ENCODE results near the gene S100A16. TPM values are rescaled to one million over a fixed set of nuclear protein-coding genes. Genes with fewer than 3 reads are reported as not detected.
A peak's percentile ranks its signal among the peaks of the same experiment; 100 is the strongest.

The S100A16 gene
- total RNA-seq, 1 experiment from 2014 or later, result 196 TPM

GRCh38 chr1:153658400-153659174 lies 45.6 kb upstream of the S100A16 start, which contains the start of gene SNAPIN:
SNAPIN (plus strand) TSS chr1:153658703; CDS start chr1:153658744, 41 bp downstream.
- ChIA-PET POLR2A (interaction anchor here (0.9 to 1.7 kb wide), 5 partner anchors 10 to 117 kb away, joined by 3 to 8 read pairs (median 3); partner anchors contain the start of genes CHTOP and SLC27A3), CTCF (interaction anchor here (1.6 kb wide), 1 partner anchor 86 kb away, joined by 5 read pairs; no protein-coding TSS in a partner anchor), RAD21 (ENCODE audit: low non-redundant PET in 1 of 2, low total read pairs in 2 of 2, uncharacterized antibody in 2 of 2, unreplicated experiment in 2 of 2) (no interaction called here)
- Histone ChIP-seq H3K9me2 (ENCODE audit: insufficient read depth) (no peaks in the 10 kb centered on the region), H3K27ac (ENCODE audit: low read depth, low read length) (peak within 1 kb of the TSS; percentile 80), H3K36me3 (ENCODE audit: control insufficient read depth in 1 of 2, insufficient read depth in 2 of 2, low read length in 2 of 2) (peaks cover 22 to 27% of the 10 kb centered on the region in 2 experiments; a peak in 3 of 4 replicates), H3K79me2 (ENCODE audit: insufficient read depth, low read length) (peaks cover 12% of the 10 kb centered on the region), H3K27me3 (ENCODE audit: insufficient read depth, low read length) (no peaks in the 10 kb centered on the region), H2AFZ (ENCODE audit: low read depth, low read length, poor library complexity, severe bottlenecking) (no peak within 1 kb of the TSS), H3K4me2 (ENCODE audit: low read length) (peak within 1 kb of the TSS; percentile 79), H4K20me1 (ENCODE audit: insufficient read depth) (no peaks in the 10 kb centered on the region; the same call in 1 of the 2 replicates), H3K4me3 (replicated peaks in 1 of 2; ENCODE audit: low read depth in 1 of 2, low read length in 2 of 2) (peak within 1 kb of the TSS; percentile 73 to 88), H3K4me1 (ENCODE audit: control insufficient read depth in 1 of 2, insufficient read depth in 2 of 2, low read length in 2 of 2) (peaks cover 10 to 22% of the 10 kb centered on the region in 2 experiments; a peak in 3 of 4 replicates), H3K9ac (ENCODE audit: low read length) (peak within 1 kb of the TSS; percentile 67), H3K9me3 (ENCODE audit: control insufficient read depth in 1 of 2, insufficient read depth in 1 of 2, low read depth in 1 of 2, low read length in 2 of 2) (no peaks in the 10 kb centered on the region)
- peak; percentile 69 for DNase-seq (ENCODE audit: low read depth, low spot score)
- peak; percentile 95 for ATAC-seq
- no peak for TF ChIP-seq FOSL1 (IDR thresholded peaks at IDR 0.05; ENCODE audit: low read depth)
- TF ChIP-seq CBX3 (IDR thresholded peaks at IDR 0.05; ENCODE audit: low read depth), result no peak
- peak; percentile 38 for TF ChIP-seq POLR2A (IDR thresholded peaks at IDR 0.05; ENCODE audit: borderline replicate concordance, extremely low read depth, insufficient read depth, insufficient read length)
- peak; percentile 84 for TF ChIP-seq YY1 (IDR thresholded peaks at IDR 0.05; ENCODE audit: extremely low read depth, insufficient replicate concordance, low read depth, low read length)
- TF ChIP-seq SIN3A (IDR thresholded peaks at IDR 0.05; ENCODE audit: low read depth), result no peak
- 0 out of 2 replicates have a peak, but pooled peaks have one; percentile 19 for TF ChIP-seq SRF (IDR thresholded peaks at IDR 0.05; ENCODE audit: low read depth)
- peak; percentile 54; the same call in 1 of the 2 replicates for TF ChIP-seq ELF1 (IDR thresholded peaks at IDR 0.05; ENCODE audit: borderline replicate concordance, low read depth)
- peak; percentile 95 for TF ChIP-seq EGR1 (IDR thresholded peaks at IDR 0.05; ENCODE audit: low read depth)
- TF ChIP-seq POLR2AphosphoS5 (IDR thresholded peaks at IDR 0.05; ENCODE audit: low read depth, low read length), result peak; percentile 68
- peak; percentile 48; the same call in 1 of the 2 replicates for TF ChIP-seq SP1 (IDR thresholded peaks at IDR 0.05; ENCODE audit: low read depth)
- peak; percentile 81 for TF ChIP-seq ZFX (IDR thresholded peaks at IDR 0.05)
- TF ChIP-seq, protein P1, sequence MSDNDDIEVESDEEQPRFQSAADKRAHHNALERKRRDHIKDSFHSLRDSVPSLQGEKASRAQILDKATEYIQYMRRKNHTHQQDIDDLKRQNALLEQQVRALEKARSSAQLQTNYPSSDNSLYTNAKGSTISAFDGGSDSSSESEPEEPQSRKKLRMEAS (IDR thresholded peaks at IDR 0.05), result peak; percentile 19; the same call in 1 of the 2 replicates
- TSS peak; percentile 72 for BruUV-seq (replicated peaks)
- intact Hi-C loops (cut with micrococcal nuclease), result no loop called here

All from HCT116 (cell line).